ENCODE data around the gene MRPL38. TPM values are rescaled to one million over a fixed set of nuclear protein-coding genes. Genes with fewer than 3 reads are reported as not detected.

The MRPL38 gene
- total and polyA plus RNA-seq, 2 of the 8 experiments (the other 6 are each of a cell fraction or from before 2014, with no cell fraction given) = 78.4 to 125 TPM

DNA sequence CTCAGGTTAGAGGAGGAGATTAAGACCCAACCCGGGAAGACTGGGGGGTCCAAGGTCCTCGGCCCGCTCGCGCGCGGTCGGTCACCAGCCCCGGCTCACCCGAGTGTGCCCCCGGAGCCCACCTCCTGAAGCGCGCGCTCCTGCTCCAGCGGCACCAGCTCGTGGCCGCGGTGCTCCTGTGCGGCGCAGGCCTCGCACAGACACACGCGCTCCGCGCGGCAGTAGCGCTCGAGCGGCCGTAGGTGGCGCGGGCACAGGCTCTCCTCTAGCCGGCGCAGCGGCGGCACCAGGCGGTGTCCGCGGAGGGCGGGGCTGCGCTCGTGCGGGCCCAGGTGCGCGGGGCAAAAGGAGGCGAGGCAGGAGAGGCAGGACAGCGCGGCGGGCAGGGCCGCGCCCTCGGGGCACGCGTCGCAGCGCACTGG is 26.9 kb downstream of the MRPL38 start (continued):
- TF ChIP-seq, protein P1, sequence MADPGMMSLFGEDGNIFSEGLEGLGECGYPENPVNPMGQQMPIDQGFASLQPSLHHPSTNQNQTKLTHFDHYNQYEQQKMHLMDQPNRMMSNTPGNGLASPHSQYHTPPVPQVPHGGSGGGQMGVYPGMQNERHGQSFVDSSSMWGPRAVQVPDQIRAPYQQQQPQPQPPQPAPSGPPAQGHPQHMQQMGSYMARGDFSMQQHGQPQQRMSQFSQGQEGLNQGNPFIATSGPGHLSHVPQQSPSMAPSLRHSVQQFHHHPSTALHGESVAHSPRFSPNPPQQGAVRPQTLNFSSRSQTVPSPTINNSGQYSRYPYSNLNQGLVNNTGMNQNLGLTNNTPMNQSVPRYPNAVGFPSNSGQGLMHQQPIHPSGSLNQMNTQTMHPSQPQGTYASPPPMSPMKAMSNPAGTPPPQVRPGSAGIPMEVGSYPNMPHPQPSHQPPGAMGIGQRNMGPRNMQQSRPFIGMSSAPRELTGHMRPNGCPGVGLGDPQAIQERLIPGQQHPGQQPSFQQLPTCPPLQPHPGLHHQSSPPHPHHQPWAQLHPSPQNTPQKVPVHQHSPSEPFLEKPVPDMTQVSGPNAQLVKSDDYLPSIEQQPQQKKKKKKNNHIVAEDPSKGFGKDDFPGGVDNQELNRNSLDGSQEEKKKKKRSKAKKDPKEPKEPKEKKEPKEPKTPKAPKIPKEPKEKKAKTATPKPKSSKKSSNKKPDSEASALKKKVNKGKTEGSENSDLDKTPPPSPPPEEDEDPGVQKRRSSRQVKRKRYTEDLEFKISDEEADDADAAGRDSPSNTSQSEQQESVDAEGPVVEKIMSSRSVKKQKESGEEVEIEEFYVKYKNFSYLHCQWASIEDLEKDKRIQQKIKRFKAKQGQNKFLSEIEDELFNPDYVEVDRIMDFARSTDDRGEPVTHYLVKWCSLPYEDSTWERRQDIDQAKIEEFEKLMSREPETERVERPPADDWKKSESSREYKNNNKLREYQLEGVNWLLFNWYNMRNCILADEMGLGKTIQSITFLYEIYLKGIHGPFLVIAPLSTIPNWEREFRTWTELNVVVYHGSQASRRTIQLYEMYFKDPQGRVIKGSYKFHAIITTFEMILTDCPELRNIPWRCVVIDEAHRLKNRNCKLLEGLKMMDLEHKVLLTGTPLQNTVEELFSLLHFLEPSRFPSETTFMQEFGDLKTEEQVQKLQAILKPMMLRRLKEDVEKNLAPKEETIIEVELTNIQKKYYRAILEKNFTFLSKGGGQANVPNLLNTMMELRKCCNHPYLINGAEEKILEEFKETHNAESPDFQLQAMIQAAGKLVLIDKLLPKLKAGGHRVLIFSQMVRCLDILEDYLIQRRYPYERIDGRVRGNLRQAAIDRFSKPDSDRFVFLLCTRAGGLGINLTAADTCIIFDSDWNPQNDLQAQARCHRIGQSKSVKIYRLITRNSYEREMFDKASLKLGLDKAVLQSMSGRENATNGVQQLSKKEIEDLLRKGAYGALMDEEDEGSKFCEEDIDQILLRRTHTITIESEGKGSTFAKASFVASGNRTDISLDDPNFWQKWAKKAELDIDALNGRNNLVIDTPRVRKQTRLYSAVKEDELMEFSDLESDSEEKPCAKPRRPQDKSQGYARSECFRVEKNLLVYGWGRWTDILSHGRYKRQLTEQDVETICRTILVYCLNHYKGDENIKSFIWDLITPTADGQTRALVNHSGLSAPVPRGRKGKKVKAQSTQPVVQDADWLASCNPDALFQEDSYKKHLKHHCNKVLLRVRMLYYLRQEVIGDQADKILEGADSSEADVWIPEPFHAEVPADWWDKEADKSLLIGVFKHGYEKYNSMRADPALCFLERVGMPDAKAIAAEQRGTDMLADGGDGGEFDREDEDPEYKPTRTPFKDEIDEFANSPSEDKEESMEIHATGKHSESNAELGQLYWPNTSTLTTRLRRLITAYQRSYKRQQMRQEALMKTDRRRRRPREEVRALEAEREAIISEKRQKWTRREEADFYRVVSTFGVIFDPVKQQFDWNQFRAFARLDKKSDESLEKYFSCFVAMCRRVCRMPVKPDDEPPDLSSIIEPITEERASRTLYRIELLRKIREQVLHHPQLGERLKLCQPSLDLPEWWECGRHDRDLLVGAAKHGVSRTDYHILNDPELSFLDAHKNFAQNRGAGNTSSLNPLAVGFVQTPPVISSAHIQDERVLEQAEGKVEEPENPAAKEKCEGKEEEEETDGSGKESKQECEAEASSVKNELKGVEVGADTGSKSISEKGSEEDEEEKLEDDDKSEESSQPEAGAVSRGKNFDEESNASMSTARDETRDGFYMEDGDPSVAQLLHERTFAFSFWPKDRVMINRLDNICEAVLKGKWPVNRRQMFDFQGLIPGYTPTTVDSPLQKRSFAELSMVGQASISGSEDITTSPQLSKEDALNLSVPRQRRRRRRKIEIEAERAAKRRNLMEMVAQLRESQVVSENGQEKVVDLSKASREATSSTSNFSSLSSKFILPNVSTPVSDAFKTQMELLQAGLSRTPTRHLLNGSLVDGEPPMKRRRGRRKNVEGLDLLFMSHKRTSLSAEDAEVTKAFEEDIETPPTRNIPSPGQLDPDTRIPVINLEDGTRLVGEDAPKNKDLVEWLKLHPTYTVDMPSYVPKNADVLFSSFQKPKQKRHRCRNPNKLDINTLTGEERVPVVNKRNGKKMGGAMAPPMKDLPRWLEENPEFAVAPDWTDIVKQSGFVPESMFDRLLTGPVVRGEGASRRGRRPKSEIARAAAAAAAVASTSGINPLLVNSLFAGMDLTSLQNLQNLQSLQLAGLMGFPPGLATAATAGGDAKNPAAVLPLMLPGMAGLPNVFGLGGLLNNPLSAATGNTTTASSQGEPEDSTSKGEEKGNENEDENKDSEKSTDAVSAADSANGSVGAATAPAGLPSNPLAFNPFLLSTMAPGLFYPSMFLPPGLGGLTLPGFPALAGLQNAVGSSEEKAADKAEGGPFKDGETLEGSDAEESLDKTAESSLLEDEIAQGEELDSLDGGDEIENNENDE (IDR thresholded peaks at IDR 0.05; ENCODE audit: insufficient replicate concordance, low read length) = no peak
- no peak for TF ChIP-seq POLR2A (IDR thresholded peaks at IDR 0.05; ENCODE audit: control extremely low read depth in 1 of 2, low read depth in 2 of 2, low read length in 2 of 2)
- TF ChIP-seq KDM1A (IDR thresholded peaks at IDR 0.05; ENCODE audit: borderline replicate concordance, low read length) = no peak
- TF ChIP-seq BCL11A (IDR thresholded peaks at IDR 0.05; ENCODE audit: low read depth in 2 of 2, low read length in 2 of 2) = no peak
- no peak for TF ChIP-seq MAFK (IDR thresholded peaks at IDR 0.05; ENCODE audit: low read depth, low read length)
- TF ChIP-seq KDM4A (IDR thresholded peaks at IDR 0.05; ENCODE audit: low read depth, low read length, severe bottlenecking) = peak; percentile 73
- no peak for TF ChIP-seq JUND (IDR thresholded peaks at IDR 0.05; ENCODE audit: low read length)
- no peak for TF ChIP-seq SIX5 (IDR thresholded peaks at IDR 0.05; ENCODE audit: low read depth, low read length)
- TF ChIP-seq BACH1 (IDR thresholded peaks at IDR 0.05; ENCODE audit: low read length) = no peak
- TF ChIP-seq HDAC2 (IDR thresholded peaks at IDR 0.05; ENCODE audit: borderline replicate concordance in 1 of 2, low read depth in 2 of 2, low read length in 2 of 2) = no peak
- no peak for TF ChIP-seq POU5F1 (IDR thresholded peaks at IDR 0.05; ENCODE audit: low read depth, low read length)
- no peak for TF ChIP-seq EGR1 (IDR thresholded peaks at IDR 0.05; ENCODE audit: borderline replicate concordance, low read depth, low read length)
- TF ChIP-seq RFX5 (IDR thresholded peaks at IDR 0.05; ENCODE audit: borderline replicate concordance, low read depth, low read length) = no peak
